Measurements from ENCODE around the gene MYCL. TPM values are rescaled to one million over a fixed set of nuclear protein-coding genes. Genes with fewer than 3 reads are reported as not detected.

The MYCL gene
- polyA plus RNA-seq, 10 donors: 1.7 to 9.3 (median 2.4) TPM

GRCh38 chr1:39857126-39857878, 44.4 kb downstream of the MYCL start:
- DNase-seq: no peak

GRCh38 chr1:39854738-39855137, 47.0 kb downstream of the MYCL start:
- no peak for DNase-seq

- DNase-seq: no peak
These were observed 47.4 kb downstream of the MYCL start for GRCh38 chr1:39854314-39854713.

- DNase-seq: no peak
These were observed 48.8 kb downstream of the MYCL start for GRCh38 chr1:39852876-39853275.

- DNase-seq: no peak
These were observed 49.4 kb downstream of the MYCL start for GRCh38 chr1:39852214-39852791.

- no peak for DNase-seq
These were observed 51.0 kb downstream of the MYCL start for GRCh38 chr1:39850606-39851216.

- no peak for DNase-seq
These were observed 52.5 kb downstream of the MYCL start for GRCh38 chr1:39849203-39849602.

- no peak for DNase-seq
These were observed 53.8 kb downstream of the MYCL start for GRCh38 chr1:39847940-39848339.

- no peak for DNase-seq
These were observed 54.9 kb downstream of the MYCL start for GRCh38 chr1:39846796-39847195.

- peak; percentile 89 to 92 (median 90) for DNase-seq
These were observed 55.8 kb downstream of the MYCL start for GRCh38 chr1:39845569-39846566.

Other genes with a start within 250 kb of the MYCL start
- gene NT5C1A, start 229.8 kb downstream of the MYCL start, polyA plus RNA-seq (ENCODE audit: insufficient read length in 10 of 10): 1 to 10 TPM; 4.5 to 8.9 (median 6.5) TPM
- gene HPCAL4, start 210.5 kb downstream of the MYCL start, polyA plus RNA-seq (ENCODE audit: insufficient read length in 10 of 10): 1 to 10 TPM in 7 of 10 donors, under 1 TPM in 3; 0.52 to 2.0 (median 1.5) TPM
- gene PPIE, start 163.0 kb downstream of the MYCL start, polyA plus RNA-seq (ENCODE audit: insufficient read length in 10 of 10): 10 to 100 TPM; 36.4 to 43.6 (median 40.0) TPM
- gene OXCT2, start 130.6 kb downstream of the MYCL start, polyA plus RNA-seq (ENCODE audit: insufficient read length in 10 of 10): under 1 TPM in 7 of 10 donors, not detected in 3; 0.12 to 0.73 (median 0.32) TPM
- 1 to 10 TPM; 1.1 to 1.7 (median 1.6) TPM for gene BMP8B, start 113.1 kb downstream of the MYCL start, polyA plus RNA-seq (ENCODE audit: insufficient read length in 10 of 10)
- 10 to 100 TPM; 10.9 to 22.4 (median 15.0) TPM for gene TRIT1, start 18.4 kb downstream of the MYCL start, polyA plus RNA-seq (ENCODE audit: insufficient read length in 10 of 10)
- 1 to 10 TPM in 5 of 10 donors, under 1 TPM in 5; 0.58 to 3.3 (median 0.95) TPM for gene MFSD2A, start 53.2 kb upstream of the MYCL start, polyA plus RNA-seq (ENCODE audit: insufficient read length in 10 of 10)
- 100 to 1,000 TPM in 1 of 10 donors, 10 to 100 TPM in 9; 78.2 to 116 (median 91.9) TPM for gene CAP1, start 138.8 kb upstream of the MYCL start, polyA plus RNA-seq (ENCODE audit: insufficient read length in 10 of 10)
- gene PPT1, start 195.3 kb upstream of the MYCL start, polyA plus RNA-seq (ENCODE audit: insufficient read length in 10 of 10): 10 to 100 TPM; 40.7 to 69.1 (median 48.9) TPM

Measured in muscle of back (tissue), 11 donors.